SKM-1 treated with dmso at 0.1 percent for 144 hours (cell line): ENCODE results near the gene ZC3H18.
"Not testable (repeated sequence)": the region's sequence is repeated elsewhere in the genome, so short reads cannot be mapped to it uniquely, and the experiment has no call there.

Source experiments
- DNase-seq: peaks from one replicate; lab custom pipeline; 2025; ENCODE audit not compliant: unreplicated experiment; lab: John Stamatoyannopoulos, UW

The ZC3H18 gene

DNA sequence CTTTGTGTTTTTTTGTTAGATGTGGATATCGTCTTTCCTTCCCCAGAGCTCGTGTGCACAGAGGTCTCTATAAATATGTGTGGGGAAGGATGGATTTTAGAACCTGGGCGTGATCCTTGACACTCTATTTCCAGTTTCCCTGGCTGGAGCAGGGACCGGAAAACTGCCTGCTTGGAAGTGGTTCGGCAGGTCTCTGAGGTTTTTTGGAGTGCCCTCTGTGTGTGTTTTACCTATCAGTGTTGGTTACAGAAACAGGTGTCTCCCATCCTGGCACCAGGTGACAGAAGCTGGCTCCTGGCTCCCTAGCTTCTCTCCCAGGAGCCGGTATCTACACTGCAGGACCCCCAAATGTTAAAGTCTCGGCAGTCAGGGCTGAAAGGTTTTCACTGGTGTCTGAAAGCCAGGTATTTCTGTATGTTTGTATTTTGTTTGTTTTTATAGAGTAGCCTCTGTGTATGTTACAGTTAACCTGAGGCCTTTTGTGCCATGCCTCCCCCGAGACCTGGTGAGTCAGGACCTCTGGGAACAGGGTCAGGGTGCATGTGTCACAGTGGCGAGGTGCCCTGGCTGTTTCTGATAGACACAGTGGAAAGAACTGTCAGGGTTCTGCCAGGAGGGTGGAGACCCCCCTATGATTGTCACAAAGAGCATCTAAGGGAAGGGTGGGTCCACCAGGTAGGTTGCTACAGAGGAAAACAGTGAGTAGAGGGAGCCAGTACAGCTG lies 31.3 kb downstream of the ZC3H18 start:
- DNase-seq: no peak

DNA sequence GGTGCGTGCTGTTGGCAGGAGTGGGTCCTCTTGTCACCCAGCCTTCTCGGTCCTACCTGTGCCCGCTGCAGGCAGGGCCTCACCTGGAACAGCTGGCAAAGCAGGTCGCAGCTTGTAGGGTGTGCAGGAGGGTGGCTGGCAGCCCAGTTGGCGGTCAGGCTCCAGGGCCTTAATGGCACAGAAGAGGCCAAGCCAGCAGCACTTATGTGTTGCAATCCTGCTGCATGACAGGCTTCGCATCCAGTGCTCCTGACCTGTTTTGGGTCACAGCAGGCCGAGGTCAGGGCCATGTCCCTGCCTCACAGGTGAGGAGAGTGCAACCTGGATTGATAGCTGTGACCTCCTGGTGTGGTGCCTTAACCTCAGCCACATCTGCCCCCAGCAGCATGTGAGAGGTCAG lies 31.9 kb downstream of the ZC3H18 start:
- no peak for DNase-seq

DNA sequence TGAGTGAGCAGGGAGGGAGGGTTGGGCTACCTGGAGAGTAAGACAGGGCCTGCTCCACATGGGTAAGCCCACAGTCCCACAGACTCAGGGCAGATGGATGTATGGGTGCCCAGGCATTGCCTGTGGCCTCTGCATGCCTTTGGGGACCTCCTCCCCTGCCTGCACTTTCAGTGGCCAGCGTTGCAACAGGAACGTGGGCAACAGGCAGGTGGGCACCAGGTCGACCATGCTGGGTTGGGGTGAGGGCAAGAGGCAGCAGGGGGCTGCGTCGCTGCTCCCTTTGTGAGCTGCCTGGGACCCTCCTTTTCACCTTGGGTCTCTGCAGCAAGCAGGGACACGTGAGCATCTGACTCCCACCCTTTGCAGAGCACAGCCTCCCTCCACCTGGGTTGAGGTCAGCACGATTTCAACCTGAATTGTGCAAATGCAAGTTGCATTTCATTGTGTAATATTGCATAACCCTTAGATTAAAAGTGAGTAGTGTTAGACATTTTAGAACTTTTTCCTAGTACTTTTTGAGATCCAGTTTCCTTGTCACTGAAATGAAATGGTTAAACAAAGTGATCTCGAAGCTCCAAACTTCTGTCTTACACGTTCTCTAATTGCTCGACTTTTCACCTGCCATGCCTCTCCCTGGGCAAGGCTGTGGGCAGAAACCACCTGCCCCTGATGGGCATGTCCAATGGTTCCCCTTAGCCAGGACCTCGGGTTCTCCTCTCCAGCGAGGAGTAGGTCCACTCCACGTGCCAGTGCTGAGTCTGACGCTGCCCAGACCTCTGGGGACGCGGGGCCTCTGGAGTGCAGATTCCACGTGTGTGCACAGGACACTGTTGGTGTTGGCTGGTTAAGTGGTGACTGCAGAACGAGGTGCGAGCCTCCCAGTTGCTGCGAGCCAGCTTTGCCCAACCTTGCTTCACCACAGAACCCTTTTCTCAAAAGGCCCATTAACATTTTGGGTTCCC lies 35.3 kb downstream of the ZC3H18 start:
- no peak for DNase-seq

DNA sequence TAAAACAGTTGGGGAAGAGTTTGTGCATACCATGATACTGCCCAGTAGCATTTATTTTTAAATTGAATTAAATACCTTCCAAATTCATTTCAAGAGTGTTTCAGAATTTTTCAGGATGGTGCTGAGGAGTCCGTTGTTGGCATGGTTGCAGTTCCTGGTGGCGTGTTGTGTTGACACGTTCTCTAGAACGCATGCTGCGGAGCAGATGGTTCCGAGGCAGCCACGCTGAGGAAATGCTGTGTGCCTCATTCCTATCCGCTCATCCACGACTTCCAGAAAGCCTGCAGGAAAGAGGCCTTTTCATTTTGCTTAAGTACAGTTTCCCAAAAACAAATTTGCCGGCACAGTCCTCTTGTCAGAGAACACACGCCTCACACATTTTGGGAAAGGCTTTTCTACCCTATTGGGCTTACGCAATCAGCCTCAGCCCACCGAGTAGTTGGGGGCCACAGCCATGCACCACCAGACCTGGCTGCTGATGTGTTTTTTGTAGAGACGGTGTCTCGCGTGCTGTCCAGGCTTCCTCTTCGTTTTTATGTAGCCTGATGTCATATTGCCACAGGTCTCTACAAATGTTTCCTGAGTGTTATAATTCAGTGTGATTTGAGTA lies 36.0 kb downstream of the ZC3H18 start:
- no peak for DNase-seq

DNA sequence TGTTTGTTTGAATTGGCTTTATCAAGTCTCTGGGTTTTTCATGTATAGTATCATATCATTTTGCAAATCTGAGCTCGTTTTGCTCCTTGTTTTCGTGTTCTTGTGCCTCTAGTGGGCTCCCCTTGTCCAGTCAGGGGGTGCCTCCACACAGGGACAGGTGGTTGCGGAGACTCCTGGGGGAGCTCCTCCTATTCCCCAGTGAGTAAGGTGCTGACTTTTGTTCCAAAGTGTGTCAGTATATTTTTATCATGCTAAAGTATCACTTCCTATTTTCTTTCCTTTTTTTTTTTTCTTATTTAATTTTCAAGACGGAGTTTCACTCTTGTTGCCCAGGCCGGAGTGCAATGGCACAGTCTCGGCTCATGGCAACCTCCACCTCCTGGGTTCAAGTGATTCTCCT lies 37.9 kb downstream of the ZC3H18 start:
- no peak for DNase-seq

DNA sequence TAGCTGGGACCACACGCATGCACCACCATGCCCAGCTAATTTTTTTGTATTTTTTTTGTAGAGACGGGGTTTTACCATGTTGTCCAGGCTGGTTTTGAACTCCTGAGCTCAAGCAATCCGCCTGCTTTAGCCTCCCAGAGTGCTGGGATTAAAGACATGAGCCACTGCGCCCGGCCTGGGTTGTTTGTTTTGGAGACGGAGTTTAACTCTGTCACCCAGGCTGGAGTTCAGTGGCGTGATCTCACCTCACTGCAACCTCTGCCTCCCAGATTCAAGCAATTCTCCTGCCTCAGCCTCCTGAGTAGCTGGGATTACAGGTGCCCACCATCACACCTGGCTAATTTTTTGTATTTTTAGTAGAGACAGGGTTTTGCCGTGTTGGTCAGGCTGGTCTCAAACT lies 39.2 kb downstream of the ZC3H18 start:
- not testable (repeated sequence) for DNase-seq

DNA sequence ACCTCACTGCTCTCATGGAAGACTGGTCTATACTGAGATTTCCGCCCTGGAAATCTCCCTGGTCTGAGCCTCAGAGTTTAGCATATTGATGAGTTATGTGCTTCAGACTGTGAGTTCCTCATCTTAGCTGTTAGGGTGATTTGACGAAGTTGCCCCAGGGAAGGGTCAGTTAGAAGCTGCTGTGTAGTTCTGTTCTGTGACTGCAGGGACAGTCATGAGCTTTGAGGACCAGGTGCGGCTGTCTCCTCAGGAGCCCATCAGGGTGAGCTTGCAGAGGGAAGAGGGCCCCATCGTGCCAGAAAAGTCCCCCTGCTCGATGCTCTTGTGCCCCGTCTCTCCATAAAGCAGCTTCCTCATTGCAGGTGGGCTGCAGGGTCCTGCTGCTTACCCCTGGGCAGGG lies 39.9 kb downstream of the ZC3H18 start:
- DNase-seq: no peak

DNA sequence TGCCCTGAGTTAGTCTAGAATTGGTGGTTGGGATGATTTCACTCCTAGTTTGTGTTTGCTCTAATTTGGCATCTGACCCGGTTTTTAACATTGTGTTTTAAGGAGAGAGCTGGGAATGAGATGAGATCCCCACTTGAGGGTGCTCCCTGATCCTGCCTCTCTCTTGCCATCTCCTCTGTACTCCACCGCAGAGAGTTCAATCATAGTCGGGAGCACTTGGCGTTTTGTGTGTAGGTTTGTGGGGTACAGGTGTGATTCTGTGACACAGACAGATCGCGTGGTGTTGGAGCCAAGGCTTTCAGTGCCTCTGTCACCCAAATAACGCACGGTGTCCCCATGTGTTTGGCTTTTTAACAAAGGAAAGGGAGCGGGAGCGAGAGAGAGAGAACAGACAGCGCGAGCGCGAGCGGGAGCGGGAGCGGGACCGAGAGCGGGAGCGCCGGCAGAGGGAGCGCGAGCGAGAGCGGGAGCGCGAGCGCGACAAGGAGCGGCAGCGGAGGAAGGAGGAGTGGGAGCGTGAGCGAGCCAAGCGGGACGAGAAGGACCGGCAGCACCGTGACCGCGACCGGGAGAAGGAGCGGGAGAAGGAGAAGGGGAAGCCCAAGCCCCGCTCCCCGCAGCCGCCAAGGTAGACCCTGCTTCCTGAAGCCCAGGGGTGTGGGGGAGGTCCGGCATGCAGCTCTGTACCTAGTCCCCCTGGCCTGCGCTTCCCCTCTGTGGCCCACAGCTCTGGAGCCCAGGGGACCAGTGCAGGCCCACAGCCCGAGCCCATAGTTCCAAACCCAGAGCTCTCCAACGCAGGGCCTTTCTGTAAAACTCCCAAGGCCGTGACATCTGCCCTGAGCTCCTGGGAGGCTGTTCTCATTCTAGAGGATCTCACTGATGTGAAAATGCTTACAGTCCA lies 41.0 kb downstream of the ZC3H18 start:
- DNase-seq: no peak

DNA sequence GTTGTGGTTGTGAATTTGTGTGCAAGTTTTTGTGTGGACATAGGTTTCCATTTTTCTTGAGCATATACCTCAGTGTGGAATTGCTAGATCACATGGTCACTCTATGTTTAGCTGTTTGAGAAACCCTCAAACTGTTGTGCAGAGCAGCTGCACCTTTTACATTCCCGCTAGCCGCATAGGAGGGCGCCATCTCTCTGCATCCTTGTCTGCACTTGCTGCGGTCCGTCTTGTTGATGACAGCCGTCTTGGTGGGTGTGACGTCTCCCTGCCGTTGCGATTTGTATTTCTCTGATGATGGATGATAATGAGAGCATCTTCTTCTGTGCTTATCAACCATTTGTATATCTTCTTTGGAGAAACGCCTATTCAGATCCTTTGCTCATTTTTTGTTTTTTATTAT lies 43.1 kb downstream of the ZC3H18 start:
- no peak for DNase-seq

DNA sequence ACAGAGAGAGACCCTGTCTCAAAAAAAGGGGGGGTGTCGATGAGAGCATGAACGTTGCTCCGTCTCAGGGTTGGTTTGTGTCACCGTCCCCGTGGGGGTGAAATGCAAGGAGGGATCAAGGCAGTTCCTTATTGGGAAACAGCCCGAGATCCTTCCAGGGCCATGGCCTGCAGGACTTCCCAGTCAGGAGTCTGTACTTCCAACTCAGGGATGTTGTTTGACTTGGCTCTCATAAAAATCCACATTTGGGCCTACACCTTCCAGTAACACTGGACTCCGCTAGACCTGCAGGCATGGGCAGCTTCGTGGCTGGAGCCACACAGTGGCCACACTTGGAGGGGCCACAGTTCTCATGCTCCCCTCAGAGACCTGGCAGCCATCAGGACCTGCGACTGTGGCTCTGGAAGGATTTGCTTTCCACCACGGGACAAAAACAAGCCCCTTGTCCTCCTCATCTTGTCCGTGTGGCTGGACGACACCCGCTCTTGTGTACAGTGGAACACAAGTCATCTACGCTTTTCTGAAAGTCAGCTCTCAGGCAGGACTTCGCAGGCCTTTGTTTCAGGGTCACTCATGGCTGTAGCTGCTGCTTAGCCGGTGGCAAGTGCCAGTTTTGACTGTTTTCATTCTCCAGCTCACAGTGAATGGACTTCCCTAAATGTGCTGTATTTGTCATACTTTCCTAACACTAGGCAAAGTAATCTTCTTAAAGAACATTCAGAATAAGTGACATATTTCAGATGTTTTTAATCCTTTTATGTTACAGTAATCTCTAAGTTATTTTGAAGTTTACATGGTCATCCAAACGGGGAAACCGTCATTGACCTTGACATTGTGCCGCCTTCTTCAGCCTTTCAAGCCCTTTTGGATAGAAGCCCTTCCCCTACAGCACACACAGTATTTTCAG lies 44.0 kb downstream of the ZC3H18 start:
- no peak for DNase-seq

DNA sequence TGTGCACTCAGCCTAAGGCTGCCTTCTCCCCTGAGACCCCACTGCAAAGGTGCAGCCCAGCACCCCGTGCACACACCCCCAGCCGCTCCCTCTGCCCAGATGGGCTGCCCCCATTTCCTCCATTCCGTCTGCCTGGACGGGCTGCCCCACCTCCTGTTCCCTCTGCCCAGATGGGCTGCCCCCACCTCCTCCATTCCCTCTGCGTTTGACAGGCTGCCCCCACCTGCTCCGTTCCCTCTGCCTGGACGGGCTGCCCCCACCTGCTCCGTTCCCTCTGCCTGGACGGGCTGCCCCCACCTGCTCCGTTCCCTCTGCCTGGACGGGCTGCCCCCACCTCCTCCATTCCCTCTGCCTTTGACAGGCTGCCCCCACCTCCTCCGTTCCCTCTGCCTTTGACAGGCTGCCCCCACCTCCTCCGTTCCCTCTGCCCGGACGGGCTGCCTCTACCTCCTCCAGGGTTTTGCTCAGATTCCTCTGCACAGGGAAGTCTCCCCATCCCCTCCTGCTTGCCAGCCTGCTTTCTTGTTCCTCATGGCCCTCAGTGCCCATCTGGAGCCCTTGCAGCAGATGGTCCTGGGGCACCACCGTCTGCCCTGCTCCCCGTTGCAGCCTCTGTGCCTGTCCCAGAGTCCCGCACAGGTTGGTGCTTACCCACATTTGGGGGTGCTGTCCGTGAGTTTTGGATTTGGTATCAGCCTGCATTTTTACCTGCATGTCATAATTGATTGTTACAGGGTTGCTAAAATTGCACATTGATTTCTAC lies 44.8 kb downstream of the ZC3H18 start:
- no peak for DNase-seq

DNA sequence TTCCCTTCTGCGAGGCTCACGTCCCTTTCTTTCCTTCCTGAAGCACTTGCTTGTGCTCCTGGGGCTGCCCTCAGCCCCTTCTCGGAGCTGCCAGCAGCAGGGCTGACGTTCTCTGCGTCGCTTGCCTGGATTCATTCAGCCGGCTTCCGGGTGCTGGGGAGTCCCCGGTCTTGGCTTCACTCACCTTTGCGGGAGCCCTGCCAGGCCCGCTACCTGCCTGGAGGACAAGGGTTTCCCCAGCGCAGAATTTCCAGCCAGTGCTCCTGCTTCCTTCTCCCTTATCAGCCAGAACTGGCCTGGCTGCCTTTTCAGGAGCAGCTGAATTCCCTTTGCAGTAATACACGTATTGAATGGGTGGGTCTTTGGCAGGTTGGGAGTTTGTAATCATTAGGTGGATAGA lies 46.1 kb downstream of the ZC3H18 start:
- DNase-seq: no peak

DNA sequence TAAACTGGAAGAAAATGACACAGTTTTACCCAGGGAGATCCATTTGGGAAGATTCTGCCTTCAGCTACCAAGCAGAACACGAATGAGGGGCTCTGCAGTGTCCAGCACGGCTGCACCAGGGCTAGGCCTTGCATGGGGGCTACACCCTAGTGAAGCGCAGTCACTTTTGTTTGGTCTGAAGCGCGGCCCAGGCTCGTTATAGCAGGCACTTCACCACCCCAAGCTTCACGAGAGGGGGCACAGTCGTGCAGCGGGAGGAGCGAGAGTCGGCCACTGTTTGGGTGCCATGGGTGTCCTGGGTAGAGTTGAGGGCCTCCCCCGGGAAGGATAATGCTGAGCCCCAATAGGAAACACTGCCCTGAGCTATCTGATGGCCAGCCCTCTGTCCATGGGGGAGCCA lies 46.5 kb downstream of the ZC3H18 start:
- no peak for DNase-seq

DNA sequence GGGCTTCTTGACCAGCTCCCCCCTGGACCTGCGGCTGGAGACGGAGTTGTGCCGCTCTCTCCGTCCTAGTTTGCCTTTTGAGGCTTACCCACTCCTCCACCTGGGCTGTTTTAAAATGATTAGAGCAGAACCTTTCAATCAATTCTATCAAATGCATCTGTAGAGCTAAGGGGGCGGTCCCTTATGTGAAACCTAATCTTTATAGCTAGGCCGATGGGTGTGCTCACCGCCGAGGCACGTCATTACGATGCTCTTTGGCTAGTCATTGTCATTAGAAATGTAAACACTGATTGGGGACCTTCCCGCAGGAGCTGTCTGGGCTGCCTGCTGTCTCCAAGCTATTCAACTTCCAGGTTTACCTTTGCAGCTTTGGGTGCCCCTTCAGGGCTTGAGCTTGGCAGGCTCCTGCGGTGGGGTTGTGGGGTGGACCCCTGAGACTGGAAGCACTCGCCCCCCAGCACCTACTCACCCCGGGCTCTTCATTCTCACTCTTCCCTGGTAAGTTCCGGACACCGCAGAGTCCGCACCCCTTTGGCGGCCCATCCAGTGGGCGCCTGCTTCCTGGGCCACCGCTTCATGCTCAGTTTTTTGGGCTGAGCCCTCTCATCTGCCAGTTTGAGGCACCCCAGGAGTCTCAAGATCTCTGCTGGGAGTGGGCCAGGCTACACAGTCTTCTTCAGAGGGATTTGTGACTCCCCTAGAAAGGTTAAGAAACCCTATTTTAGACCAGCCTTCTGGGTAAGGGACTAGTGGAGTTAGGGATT lies 47.2 kb downstream of the ZC3H18 start:
- DNase-seq: no peak

DNA sequence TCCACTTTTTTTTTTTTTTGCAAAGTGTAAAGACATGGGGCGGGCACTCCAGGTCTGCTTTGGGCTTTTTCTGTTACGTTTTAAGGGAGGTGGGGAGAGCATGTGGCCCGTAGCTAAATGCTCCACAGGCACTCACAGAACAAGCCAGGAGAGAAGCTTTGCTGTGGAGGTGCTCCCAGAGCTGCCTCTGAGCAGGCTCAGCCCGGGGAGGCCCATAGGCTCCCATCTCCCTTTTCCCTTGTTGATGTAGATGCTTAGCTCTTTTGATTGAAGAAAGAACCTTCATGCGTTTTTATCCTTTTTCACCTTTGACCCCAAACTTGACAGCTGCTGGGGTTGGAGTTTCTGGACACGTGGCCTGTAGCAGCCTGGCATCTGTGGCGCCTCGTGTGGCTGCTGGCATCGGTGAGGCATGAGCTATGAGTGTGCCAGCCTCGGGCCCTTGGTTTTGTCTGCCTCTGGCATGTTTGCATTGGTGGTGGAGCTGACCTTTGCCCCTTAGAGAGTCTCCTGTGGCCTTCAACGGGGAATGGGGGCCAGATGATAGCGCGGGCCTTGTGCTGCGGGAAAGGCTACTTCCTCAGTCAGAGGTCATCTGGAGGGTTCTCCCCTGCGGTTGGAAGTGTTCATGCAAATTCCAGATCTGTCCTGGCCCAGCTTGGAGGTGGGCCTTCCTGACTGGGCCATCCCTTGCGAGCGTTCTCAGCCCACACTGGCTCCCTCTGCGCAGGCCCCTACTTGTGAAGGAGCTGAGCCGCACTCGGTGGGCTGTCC lies 48.2 kb downstream of the ZC3H18 start:
- no peak for DNase-seq

DNA sequence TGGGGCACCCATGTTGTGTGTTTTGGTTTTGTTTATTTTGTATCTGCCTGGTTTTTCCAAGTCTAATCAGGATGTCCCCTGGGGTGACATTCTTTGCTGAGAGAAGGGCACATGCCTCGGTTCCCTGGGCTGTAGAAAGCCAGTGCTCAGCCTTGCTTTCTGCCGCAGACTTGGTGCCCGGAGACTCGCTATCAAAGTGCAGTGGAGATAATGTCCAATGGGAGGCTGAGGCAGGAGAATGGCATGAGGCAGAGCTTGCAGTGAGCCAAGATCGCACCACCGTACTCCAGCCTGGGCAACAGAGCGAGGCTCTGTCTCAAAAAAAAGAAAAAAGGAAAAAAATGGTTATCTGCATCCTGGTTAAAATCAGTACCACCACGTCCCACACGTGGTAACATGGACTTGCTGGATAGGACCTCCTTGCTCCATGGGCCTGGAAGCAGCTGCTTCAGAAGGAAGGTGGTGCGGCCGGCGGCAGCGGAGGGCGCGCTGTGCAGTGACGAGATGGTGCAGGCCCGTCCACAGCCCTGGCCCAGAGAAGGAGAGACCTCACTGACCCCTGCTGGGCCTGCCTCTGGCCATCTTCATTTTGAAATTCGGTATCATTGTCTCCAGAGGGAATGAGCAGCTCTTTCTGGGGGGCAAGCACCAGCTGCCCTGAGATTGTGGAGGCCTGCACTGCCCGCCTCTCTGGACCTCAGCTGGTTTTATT lies 48.9 kb downstream of the ZC3H18 start:
- no peak for DNase-seq
